A673 (cell line): ENCODE measurements around the gene CCIN. TPM values are rescaled to one million over a fixed set of nuclear protein-coding genes. Genes with fewer than 3 reads are reported as not detected.

ENCODE experiments used
- BruUV-seq: library from RNA; stranded (reverse); fragments of 400-500 nt; replicated peaks from 2 replicates; lab custom pipeline; 2021; lab: Mats Ljungman, UMichigan
- CTCF ChIA-PET: fragments of 300-600 bp; sonication (Branson Sonifier 250); formaldehyde crosslinking; loops from one replicate; lab custom pipeline; 2022; ENCODE audit warnings: antibody characterized with exemption; lab: Charles Lee
- POLR2A ChIA-PET: fragments of 300-600 bp; sonication (Branson Sonifier 250); formaldehyde crosslinking; loops from one replicate; lab custom pipeline; 2022; ENCODE audit warnings: antibody characterized with exemption; ENCODE audit not compliant: low non-redundant PET; lab: Charles Lee
- DNase-seq: peaks from one replicate; pipeline ENCODE4 v3.0.0-alpha.2; 2015; ENCODE audit warnings: low spot score
- H3K27ac ChIP-seq: fragments of 200-600 bp; sonication (generic); 2 replicates; pipeline ENCODE4 v1.5.1; 2016; ENCODE audit warnings: mixed run types, low read depth, mild to moderate bottlenecking, mixed read lengths, antibody characterized with exemption, low read length; ENCODE audit not compliant: poor library complexity, severe bottlenecking
- H3K27me3 ChIP-seq: fragments of 200-600 bp; sonication (generic); replicated peaks from 2 replicates; pipeline ENCODE4 v1.6.1; 2017; ENCODE audit warnings: mixed run types, low read depth, mild to moderate bottlenecking, mixed read lengths, antibody characterized with exemption, low read length; ENCODE audit not compliant: insufficient read depth, poor library complexity
- H3K36me3 ChIP-seq: fragments of 200-600 bp; sonication (generic); 2 replicates; pipeline ENCODE4 v1.6.1; 2016; ENCODE audit warnings: mixed run types, mild to moderate bottlenecking, mixed read lengths, antibody characterized with exemption, low read length; ENCODE audit not compliant: insufficient read depth, poor library complexity, severe bottlenecking
- H3K4me1 ChIP-seq: fragments of 200-600 bp; sonication (generic); 2 replicates; pipeline ENCODE4 v1.6.1; 2017; ENCODE audit warnings: mixed run types, mild to moderate bottlenecking, mixed read lengths, antibody characterized with exemption, low read length; ENCODE audit not compliant: insufficient read depth, poor library complexity, severe bottlenecking
- H3K4me3 ChIP-seq: fragments of 200-600 bp; sonication (generic); 2 replicates; pipeline ENCODE4 v1.5.1; 2016; ENCODE audit warnings: low read depth, mixed run types, mild to moderate bottlenecking, mixed read lengths, low read length; ENCODE audit not compliant: poor library complexity, severe bottlenecking
- H3K9me3 ChIP-seq: fragments of 200-600 bp; sonication (generic); 2 replicates; pipeline ENCODE4 v1.6.1; 2016; ENCODE audit warnings: mixed run types, low read depth, mild to moderate bottlenecking, mixed read lengths, antibody characterized with exemption, low read length; ENCODE audit not compliant: poor library complexity, severe bottlenecking
- CTCF ChIP-seq: fragments of 300-800, 200-600 bp; sonication (generic); conservative IDR thresholded peaks from 2 replicates; pipeline ENCODE4 v1.5.1; 2017; ENCODE audit warnings: low read depth, mild to moderate bottlenecking, antibody characterized with exemption, low read length, moderate library complexity, mixed read lengths
- EZH2 ChIP-seq: fragments of 200-600 bp; sonication (generic); IDR thresholded peaks from 2 replicates; pipeline ENCODE4 v1.6.1; 2017; ENCODE audit warnings: borderline replicate concordance, low read depth, mild to moderate bottlenecking, mixed read lengths, antibody characterized with exemption, low read length; ENCODE audit not compliant: poor library complexity, severe bottlenecking
- intact Hi-C: fragments of 100-400 bp; cut with micrococcal nuclease; formaldehyde crosslinking; loops from one replicate; pipeline ENCODE4 v1.10.0; 2022; ENCODE audit not compliant: unreplicated experiment
- total RNA-seq: library from RNA; stranded (reverse); gene quantifications from 2 replicates; pipeline ENCODE4 v1.2.3, GENCODE V29; 2021

Gene CCIN
- total RNA-seq, 1 experiment from 2014 or later = not detected

GRCh38 chr9:36208521-36209253 lies 39.5 kb downstream of the CCIN start:
- Histone ChIP-seq H3K27ac (peak overlapping the region; percentile 53), H3K4me1 (peaks cover 14% of the 10 kb centered on the region), H3K9me3 (no peaks in the 10 kb centered on the region), H3K36me3 (peaks cover 81% of the 10 kb centered on the region), H3K27me3 (no peaks in the 10 kb centered on the region), H3K4me3 (no peak overlapping the region)
- BruUV-seq = no TSS peak
- intact Hi-C loops = no loop called here
- ChIA-PET CTCF (no interaction called here), POLR2A (interaction anchor here (0.6 kb wide), 1 partner anchor 18 kb away, joined by 4 read pairs; no protein-coding TSS in a partner anchor)
- no peak for DNase-seq
- TF ChIP-seq CTCF = no peak
- TF ChIP-seq EZH2 = no peak

- Histone ChIP-seq H3K4me1 (peaks cover 14% of the 10 kb centered on the region), H3K27me3 (no peaks in the 10 kb centered on the region), H3K27ac (no peak overlapping the region), H3K36me3 (peaks cover 80% of the 10 kb centered on the region), H3K4me3 (no peak overlapping the region), H3K9me3 (no peaks in the 10 kb centered on the region)
- intact Hi-C loops = no loop called here
- BruUV-seq = no TSS peak
- DNase-seq = no peak
- TF ChIP-seq EZH2 = no peak
- TF ChIP-seq CTCF = no peak
- POLR2A ChIA-PET = no interaction called here
- CTCF ChIA-PET = no interaction called here
Measured at GRCh38 chr9:36210722-36211121, 41.5 kb downstream of the CCIN start.

GRCh38 chr9:36211510-36211909 lies 42.3 kb downstream of the CCIN start:
- Histone ChIP-seq H3K4me1 (peaks cover 14% of the 10 kb centered on the region), H3K4me3 (no peak overlapping the region), H3K27ac (no peak overlapping the region), H3K27me3 (no peaks in the 10 kb centered on the region), H3K9me3 (no peaks in the 10 kb centered on the region), H3K36me3 (peaks cover 77% of the 10 kb centered on the region)
- no TSS peak for BruUV-seq
- ChIA-PET POLR2A (no interaction called here), CTCF (no interaction called here)
- intact Hi-C loops = no loop called here
- no peak for DNase-seq
- no peak for TF ChIP-seq EZH2
- TF ChIP-seq CTCF = no peak
